GM19193 (cell line): Measurements from ENCODE around the gene LRRIQ4.

Experiments used
- POLR2A ChIP-seq: IDR thresholded peaks from 4 replicates; pipeline ENCODE4 v1.6.1; 2011; ENCODE audit not compliant: insufficient read depth, insufficient read length; ENCODE audit errors: extremely low read depth

LRRIQ4 gene

DNA sequence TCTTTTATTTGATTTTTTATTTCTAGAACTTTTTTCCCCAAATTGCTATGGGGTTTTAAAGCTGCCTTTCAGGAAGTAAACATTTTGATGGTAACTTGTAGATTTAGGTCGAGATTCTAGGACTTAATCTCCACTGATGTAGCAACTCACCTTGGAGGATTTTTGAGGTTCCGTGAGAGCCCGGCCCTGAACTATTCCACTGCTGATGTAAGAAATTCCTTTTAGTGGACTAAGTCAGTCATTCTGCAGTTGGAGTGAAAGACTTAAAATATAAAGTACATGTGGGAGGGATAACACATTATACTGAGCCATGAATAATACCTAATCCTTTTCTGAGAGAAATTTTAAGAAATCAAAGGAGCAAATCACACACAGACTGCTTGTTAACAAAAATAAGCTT is 12.6 kb downstream of the LRRIQ4 start:
- TF ChIP-seq POLR2A = no peak

DNA sequence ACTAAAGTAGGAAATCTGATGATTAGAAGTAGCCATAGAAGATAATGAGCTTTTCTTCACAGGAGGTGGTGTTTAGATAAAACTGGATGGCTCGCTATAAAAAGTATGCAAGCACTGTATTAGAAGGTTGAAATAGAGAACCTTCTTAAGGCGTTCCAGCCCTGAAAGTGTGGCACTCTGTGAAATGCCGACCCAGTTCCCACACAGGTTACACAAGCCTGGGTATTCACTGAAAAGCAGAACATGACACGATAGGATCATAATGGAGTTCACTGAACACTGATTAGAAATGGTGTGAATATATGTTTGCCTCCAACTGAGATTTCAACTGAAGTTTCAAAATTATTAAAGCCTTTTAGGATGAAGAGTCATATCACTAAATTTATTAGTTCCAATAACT is 15.0 kb downstream of the LRRIQ4 start:
- no peak for TF ChIP-seq POLR2A

DNA sequence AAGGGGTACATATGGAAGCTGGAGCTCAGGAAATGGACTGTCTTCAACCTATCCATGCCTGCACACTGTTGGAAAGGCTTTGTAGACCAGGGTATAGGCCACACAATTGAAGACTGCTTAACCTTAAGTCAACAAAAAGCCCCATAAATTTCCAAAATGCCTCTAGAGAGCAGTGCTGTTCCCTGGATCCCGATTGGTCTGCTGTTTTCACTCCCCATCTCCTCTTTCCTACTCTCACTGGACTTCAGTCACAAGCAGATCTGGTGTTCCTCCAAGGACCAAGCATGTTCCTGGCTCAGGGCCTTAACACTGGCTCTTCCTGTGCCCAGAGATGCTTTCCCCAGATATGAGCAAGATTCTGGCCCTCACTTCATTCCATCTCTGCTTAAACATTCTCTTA is 22.9 kb downstream of the LRRIQ4 start:
- TF ChIP-seq POLR2A = no peak

DNA sequence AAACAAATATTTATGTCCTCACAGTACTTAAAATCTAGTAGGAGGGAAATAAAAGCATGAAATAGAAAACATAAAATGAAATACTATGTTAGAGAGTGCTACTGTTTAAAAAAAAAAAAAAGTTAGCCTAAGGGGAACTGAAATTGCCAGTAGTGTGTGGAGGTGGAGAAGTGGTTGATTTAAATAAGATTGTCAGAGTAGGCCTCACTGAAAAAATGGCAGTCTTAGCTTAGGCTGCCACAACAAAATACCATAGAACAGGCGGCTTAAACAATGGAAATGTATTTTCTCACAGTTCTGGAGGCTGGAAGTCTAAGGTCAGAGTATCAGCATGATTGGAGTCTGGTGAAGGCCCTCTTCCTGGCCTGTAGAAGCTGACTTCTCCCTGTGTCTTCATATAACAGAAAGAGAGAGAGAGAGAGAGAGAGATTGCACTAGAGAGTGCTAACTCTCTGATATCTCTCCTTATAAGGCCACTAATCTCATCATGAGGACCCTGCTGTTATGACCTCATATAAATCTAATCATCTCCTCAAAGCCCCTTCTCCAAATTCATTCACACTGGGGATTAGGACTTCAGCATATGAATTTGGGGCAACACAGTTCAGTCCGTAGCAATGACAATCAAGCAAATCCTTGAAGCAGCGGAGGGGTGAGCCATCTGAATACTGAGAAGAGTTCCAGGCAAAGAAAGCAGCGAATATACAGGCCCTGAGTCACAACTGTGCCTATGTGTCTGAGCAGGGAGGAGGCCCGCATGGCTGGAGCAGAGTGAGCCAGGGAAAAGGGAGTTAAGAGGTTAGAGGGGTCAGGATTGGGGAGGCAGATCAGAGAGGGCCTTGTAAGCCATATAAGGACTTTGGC is 23.6 kb downstream of the LRRIQ4 start:
- no peak for TF ChIP-seq POLR2A

DNA sequence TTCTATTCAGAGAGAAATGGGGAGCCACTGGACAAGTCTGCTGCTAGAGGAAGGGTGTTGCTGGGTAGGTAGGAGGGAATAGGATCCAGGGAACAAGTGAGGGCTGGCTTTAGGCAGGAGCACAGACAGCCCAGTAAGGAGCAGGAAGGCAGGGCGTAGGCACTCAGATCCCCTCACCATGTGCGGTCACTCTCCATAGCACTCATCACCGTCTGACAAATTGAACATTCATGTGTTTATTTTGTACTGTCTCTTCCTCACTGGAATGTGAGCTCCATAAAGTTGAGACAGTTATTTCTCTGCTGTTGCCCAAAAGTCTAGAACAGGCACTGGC is 24.2 kb downstream of the LRRIQ4 start:
- no peak for TF ChIP-seq POLR2A

DNA sequence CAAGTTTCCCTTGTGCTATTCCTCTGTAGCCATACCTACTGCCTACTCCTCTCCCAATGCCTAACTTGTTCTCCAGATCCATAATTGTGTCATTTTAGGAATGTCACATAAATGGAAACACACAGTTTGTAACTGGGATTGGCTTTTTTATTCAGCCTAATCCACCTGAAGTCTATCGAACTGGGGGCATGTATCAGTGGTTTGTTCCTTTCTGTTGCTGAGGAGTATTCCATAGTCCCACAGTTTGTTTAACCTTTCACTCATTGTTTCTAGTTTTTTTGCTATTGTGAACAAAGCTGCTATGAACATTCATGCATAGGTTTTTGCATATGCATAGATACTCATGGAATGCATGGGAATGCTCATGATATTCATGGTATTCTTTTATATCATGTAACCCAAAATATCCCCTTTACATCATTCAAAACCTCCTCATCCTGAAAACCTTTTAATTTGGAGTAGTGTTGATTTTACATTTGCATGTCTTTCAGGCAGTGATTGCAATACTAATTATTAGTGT is 25.9 kb downstream of the LRRIQ4 start:
- no peak for TF ChIP-seq POLR2A

DNA sequence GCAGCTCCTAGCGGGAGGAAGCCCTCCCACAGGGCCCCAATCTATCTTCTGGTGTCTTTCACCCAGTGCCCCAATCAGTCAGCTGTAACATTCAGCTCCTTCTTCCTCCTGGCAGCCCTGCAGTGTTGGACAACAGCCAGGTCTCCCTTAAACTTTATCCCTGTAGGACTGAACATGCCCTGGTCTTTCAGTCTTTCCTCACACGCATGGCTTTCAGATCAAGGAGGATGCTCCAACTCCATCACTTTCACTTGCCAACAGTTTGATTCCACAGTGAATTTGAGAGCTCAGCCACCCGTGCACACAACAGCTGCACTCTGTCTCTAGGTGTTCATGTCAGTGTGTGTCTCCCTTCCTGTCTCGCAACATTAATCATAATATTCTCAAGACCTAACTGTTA is 28.5 kb downstream of the LRRIQ4 start:
- no peak for TF ChIP-seq POLR2A

DNA sequence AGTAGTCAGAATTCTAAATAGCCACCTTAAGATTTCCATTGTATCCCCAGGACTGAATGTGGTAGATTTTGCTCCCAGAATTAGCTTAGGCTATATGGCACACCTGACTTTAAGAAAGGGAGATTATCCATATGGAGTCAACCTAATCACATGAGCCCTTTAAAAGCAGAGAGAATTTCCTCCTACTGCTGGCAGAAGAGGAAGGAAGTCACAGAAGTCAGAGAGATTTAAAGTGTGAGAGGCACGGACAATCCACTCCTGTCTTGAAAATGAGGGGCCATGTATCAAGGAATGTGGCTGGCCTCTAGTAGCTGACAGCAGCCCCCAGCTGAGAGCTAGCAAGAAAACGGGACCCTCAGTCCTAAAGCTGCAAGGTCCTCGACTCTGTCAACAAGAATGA is 30.3 kb downstream of the LRRIQ4 start:
- TF ChIP-seq POLR2A = no peak

DNA sequence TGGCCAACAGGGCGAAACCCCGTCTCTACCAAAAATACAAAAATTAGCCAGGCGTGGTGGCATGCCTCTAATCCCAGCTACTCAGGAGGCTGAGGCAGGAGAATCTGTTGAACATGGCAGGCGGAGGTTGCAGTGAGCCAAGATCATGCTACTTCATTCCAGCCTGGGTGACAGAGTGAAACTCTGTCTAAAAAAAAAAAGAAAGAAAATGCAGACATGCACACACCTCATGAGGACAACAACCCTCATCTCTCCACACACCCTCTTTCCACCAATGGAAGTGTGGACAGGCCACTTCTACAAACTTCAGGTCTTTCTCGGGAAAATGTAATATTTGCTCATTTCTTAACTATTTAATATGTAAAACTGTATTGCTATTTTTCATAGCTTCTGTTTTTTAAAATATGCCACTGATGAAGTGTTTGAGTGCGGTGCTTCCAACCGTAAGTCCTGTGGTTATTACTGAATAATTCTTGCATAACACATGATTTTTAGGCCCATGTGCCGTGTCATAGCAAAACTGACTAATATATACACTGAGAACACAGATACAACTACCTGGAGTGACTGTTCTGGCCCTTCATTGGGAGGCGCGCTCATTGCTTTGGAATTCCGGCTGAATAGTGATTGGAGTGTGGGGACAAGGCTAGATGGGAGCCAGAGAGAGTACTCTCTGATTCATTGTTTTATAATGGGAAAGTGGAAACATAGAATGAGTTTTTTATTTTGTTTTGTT is 34.0 kb downstream of the LRRIQ4 start:
- TF ChIP-seq POLR2A = no peak

DNA sequence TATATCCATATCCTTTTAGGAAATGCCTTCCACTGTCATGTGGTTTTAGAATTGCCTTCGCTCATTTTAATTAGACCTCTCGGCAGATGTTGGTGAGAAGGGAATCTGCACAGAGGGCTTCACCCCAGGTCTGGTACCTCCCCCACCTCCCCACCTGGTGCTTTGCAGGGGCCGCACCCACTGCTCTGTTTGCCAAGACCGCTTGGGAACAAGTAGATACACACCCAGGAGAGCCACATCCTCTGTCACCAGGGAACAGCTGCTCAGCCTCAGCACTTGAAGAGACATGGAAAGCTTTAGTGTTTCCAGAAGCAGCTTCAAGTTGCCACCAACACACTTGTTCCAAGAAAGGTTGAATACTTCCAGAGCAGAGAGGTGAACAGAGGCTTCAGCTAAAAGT is 35.2 kb downstream of the LRRIQ4 start:
- TF ChIP-seq POLR2A = no peak

DNA sequence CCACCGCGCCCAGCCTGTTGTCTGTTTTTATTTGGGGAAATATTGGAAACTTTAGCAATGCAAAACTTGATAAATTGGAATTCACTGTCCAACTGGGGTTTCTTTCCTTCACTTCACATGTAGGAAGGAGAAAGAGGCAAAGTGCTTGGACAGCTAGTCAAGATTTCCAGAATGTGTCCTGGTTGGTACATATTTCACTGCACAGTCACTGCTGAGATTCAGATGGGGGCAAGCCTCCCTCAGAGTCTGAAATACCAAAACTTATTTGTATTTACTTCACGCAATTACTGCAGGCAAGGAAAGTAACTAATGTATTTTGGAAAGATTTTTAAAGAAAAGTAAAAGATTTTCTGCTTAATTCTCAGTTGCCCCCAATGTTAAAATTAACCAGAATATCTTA is 36.1 kb downstream of the LRRIQ4 start:
- no peak for TF ChIP-seq POLR2A

DNA sequence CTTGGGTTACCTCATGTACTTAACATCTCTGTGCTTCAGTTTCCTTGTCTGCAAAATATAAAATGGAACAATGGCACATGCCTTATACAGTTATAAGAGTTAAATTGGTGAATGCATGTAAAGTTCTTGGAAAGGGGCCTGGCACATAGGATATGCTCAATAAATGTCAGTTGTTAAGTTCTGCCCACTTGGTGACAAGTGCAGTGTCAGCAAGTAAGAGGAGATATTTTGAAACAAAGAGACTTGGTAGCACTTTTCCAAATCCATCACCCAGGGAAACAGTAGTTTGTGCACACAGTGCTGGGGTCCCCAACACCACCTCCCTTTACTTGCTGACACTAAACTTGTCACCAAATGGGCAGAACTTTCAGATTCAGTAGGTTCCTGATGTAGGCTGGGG is 37.9 kb downstream of the LRRIQ4 start:
- no peak for TF ChIP-seq POLR2A

DNA sequence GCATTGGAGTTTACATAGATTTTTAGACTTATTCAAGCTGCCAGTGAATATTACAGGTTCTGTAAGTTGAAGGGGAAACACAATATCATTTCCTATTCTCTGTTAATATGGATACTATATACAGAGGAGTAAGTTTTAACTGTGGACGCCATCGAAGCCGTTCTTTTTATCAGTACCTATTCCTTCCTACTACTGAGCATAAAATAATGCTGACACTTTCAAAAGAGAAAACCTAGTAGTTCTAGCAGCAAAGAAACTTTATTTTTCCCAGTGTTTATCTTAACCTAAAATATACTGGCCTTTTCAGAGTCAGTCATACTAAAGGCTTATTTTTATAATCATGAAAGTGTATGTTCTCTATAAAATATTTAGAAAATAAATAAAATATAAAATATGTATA is 42.8 kb downstream of the LRRIQ4 start:
- no peak for TF ChIP-seq POLR2A

DNA sequence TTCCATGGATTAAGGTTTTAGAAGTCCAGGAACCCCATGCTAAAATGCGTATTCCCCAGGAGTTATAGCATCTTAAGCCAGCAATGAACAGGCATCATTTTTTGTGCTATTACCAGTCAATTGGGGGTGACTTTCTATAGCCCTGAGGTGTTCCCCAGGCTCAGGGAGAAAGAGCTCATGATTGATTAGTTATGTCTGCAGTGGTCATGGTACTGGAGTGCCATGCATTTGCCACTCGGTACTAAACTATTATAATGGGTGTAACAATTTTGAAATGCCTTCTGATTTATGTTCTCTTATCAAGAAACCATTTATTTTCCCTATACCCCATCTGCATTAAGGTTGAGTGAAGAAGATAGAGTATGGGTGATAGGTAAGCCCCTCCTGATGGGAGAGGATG is 45.1 kb downstream of the LRRIQ4 start:
- TF ChIP-seq POLR2A = no peak

DNA sequence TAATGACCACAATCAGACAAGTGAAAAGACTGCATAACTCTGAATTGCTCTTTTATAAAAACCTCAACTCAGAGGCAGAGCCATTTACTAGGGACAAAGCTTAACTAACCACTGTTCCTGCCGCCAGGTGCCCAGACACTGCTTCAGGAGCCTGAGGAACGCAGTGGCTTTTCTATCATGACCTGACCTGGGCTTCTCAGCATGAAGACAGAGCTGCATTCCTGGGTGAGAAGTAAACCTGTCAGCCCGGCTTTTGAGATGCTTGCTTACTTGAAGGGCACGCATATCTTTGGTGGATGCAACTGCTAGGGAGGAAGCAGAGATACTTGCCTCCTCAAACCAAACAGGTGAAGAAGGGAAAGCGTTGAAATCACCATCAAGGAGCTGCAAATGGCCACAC is 49.2 kb downstream of the LRRIQ4 start:
- no peak for TF ChIP-seq POLR2A

DNA sequence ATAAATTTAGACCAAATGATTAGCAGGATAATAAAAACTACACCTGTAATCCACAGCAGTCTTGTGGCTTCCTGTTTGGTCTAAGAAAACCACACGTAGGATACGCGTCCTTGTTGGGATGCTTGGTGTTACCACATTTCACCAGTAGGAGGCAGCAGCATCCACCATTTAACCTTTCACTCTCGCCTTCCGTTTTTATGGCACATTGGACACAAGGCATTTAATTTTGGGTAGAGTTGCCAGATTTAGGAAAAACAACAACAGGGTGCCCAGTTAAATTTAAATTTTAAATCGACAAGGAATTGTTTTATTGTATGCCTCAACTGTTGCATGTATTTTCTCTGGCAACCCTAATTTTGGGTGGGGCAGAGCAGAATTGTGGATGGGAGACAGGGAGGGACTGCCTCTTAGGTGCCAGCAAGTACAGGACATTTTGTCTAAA is 50.8 kb downstream of the LRRIQ4 start:
- TF ChIP-seq POLR2A = no peak

DNA sequence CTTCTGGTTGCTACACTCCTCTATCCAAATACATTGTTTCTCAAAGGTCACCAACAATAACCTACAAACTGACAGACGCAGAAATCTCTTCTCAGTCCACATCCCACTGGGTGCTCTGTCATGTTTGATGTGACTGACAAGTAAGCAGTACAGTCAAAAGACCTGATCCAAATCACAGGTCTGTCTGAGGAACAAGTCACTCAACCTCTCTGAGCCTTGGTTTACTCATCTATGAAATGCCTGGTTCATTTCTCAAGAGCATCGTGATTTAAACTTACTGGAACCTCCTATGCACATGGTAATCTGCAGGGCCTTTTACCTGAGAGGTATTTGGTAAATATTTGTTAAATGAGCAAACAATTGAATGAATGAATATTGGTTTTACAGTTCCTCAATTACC is 51.6 kb downstream of the LRRIQ4 start:
- no peak for TF ChIP-seq POLR2A

DNA sequence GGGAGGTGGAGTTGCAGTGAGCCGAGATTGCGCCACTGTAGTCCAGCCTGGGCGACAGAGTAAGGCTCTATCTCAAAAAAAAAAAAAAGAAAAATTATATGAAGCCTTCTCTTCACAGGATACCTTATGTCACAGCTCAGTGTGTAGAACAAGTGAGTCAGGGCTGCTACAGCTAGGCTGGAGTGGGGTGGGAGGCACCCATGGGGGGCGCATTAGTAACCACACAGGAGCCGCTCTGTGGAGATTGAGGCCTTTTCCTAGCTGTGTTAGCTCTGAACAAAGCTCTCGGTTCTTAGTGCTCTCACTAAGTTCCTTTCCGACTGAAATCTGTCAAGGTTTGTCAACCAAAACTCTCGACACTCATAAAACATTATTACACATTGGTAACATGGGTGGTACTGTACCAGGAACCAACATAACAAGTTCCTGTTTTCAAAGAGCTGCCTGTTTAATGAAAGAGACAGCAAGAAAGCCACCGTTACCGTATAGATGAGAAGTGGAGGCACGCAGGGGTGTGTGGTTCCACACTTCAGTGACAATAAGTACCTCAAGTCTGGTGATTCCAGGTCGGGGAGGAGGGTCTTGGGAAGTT is 52.6 kb downstream of the LRRIQ4 start:
- TF ChIP-seq POLR2A = no peak
